Caco-2 (cell line): ENCODE measurements around the gene TCTN1. TPM values are rescaled to one million over a fixed set of nuclear protein-coding genes. Genes with fewer than 3 reads are reported as not detected.

Source experiments
- BruUV-seq: library from RNA; stranded (reverse); fragments of 400-500 nt; replicated peaks from 2 replicates; lab custom pipeline; 2021; lab: Mats Ljungman, UMichigan
- CTCF ChIA-PET: fragments of 300-600 bp; sonication (Branson Sonifier 250); formaldehyde crosslinking; loops from one replicate; lab custom pipeline; 2022; ENCODE audit warnings: antibody characterized with exemption; lab: Charles Lee
- POLR2A ChIA-PET: fragments of 300-600 bp; sonication (Branson Sonifier 250); formaldehyde crosslinking; loops from one replicate; lab custom pipeline; 2022; ENCODE audit warnings: antibody characterized with exemption; lab: Charles Lee
- DNase-seq, 2 experiments: peaks; one replicate each; pipeline versions ENCODE4 v3.0.0 to v3.0.0-alpha.2; 2020 to 2022
- H3K27me3 ChIP-seq: replicated peaks from 2 replicates; pipeline ENCODE4 v1.6.0; 2011; ENCODE audit warnings: low read length; ENCODE audit not compliant: control insufficient read depth, insufficient read depth
- H3K36me3 ChIP-seq: 2 replicates; pipeline ENCODE4 v1.5.1; 2011; ENCODE audit warnings: low read length; ENCODE audit not compliant: control insufficient read depth, insufficient read depth
- H3K4me1 ChIP-seq: fragments of 250-450 bp; sonication (Bioruptor Pico); 2 replicates; pipeline ENCODE4 v1.5.1; 2020; ENCODE audit warnings: mild to moderate bottlenecking
- H3K4me3 ChIP-seq: 2 replicates; pipeline ENCODE4 v1.5.1; 2011; ENCODE audit warnings: low read depth, mild to moderate bottlenecking, control low read depth, low read length
- H3K9me3 ChIP-seq: fragments of 250-450 bp; sonication (Bioruptor Pico); 2 replicates; pipeline ENCODE4 v1.5.1; 2020; ENCODE audit warnings: mild to moderate bottlenecking, moderate library complexity
- H3K27ac Mint-ChIP-seq: one replicate; pipeline ENCODE4 v1.8.0; 2022; ENCODE audit warnings: mixed read lengths; ENCODE audit not compliant: unreplicated experiment
- H3K27me3 Mint-ChIP-seq: one replicate; pipeline ENCODE4 v1.8.0; 2022; ENCODE audit warnings: mixed read lengths; ENCODE audit not compliant: insufficient read depth, unreplicated experiment
- H3K36me3 Mint-ChIP-seq: one replicate; pipeline ENCODE4 v1.8.0; 2022; ENCODE audit warnings: mild to moderate bottlenecking, mixed read lengths; ENCODE audit not compliant: insufficient read depth, unreplicated experiment
- H3K4me1 Mint-ChIP-seq: one replicate; pipeline ENCODE4 v1.8.0; 2022; ENCODE audit warnings: low read depth, mixed read lengths; ENCODE audit not compliant: unreplicated experiment
- H3K4me3 Mint-ChIP-seq: one replicate; pipeline ENCODE4 v1.8.0; 2022; ENCODE audit warnings: mild to moderate bottlenecking, moderate library complexity, mixed read lengths; ENCODE audit not compliant: unreplicated experiment
- H3K9me3 Mint-ChIP-seq: one replicate; pipeline ENCODE4 v1.8.0; 2022; ENCODE audit warnings: mixed read lengths; ENCODE audit not compliant: unreplicated experiment
- CTCF ChIP-seq, 2 experiments: fragments of 200-600 bp in 1 of 2; IDR thresholded peaks; 1 replicate in 1 of 2; 2 replicates in 1 of 2; pipeline versions ENCODE4 v1.5.1 to v1.8.0; 2011 to 2022; ENCODE audit warnings: antibody characterized with exemption in 1 of 2, control low read depth in 1 of 2, inconsistent platforms in 1 of 2, low read depth in 1 of 2, low read length in 1 of 2, mild to moderate bottlenecking in 1 of 2, moderate library complexity in 1 of 2; ENCODE audit not compliant: insufficient read depth in 1 of 2, severe bottlenecking in 1 of 2, unreplicated experiment in 1 of 2
- intact Hi-C: fragments of 100-400 bp; cut with micrococcal nuclease; formaldehyde crosslinking; loops from one replicate; pipeline ENCODE4 v1.10.0; 2022; ENCODE audit not compliant: unreplicated experiment
- total RNA-seq: library from RNA; stranded (reverse); gene quantifications from 2 replicates; pipeline ENCODE4 v1.2.3, GENCODE V29; 2022

Gene TCTN1
- total RNA-seq, 1 experiment from 2014 or later = 13.8 TPM

DNA sequence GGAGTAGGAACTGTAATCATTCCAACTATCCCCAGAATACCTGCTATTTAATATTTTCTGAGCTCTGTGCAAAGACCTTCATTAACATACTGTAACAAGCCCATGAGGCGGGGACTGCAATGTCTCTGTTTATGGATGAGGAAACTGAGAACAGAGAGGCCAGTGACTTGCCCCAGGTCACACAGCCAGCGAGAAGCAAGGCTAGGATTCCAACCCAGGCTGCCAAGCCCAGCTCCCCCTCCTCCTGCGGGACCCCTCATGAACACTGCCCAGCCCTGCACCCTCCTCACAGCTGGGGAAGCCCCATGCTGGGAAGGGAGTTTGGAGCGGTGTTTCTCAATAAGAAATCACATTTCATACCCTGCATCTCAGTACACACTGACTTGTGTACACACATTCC, 64.1 kb downstream of the TCTN1 start:
- no TSS peak for BruUV-seq
- CTCF ChIA-PET = no interaction called here
- no peak for DNase-seq
- H3K9me3 ChIP-seq = no peaks in the 10 kb centered on the region
- no peaks in the 10 kb centered on the region for H3K4me1 ChIP-seq
- POLR2A ChIA-PET = no interaction called here
- no peaks in the 10 kb centered on the region for H3K36me3 Mint-ChIP-seq
- H3K27me3 ChIP-seq = no peaks in the 10 kb centered on the region
- H3K36me3 ChIP-seq = no peaks in the 10 kb centered on the region
- no peak overlapping the region for H3K4me3 Mint-ChIP-seq
- H3K9me3 Mint-ChIP-seq = no peaks in the 10 kb centered on the region
- H3K27ac Mint-ChIP-seq = no peak overlapping the region
- peaks cover 3% of the 10 kb centered on the region for H3K27me3 Mint-ChIP-seq
- intact Hi-C loops = no loop called here
- peaks cover 11% of the 10 kb centered on the region for H3K4me1 Mint-ChIP-seq
- no peak for TF ChIP-seq CTCF (IDR thresholded peaks at IDR 0.05; ENCODE audit: insufficient read depth in 1 of 2, low read depth in 1 of 2, low read length in 1 of 2, severe bottlenecking in 1 of 2, unreplicated experiment in 1 of 2)
- H3K4me3 ChIP-seq = no peak overlapping the region

DNA sequence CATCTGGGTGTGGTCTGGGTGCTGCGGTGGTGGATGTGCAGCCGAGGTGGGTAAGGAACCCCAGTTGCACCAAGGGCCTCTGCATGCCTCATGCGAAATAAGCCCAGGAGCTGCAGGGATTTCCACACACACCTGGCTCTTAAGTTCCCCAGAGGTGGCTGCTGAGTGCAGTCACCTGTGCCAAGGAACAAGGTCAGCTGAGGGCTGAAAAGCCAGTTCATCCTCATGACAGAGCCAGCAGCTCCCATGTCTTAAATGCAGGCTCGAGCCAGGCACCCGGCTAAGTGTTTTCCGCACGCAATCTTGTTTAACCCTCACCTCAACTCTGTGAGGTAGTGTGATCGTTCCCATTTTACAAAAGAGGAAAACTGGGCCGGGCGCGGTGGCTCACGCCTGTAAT, 65.3 kb downstream of the TCTN1 start:
- no TSS peak for BruUV-seq
- no peaks in the 10 kb centered on the region for H3K9me3 Mint-ChIP-seq
- no peak overlapping the region for H3K4me3 Mint-ChIP-seq
- CTCF ChIA-PET = no interaction called here
- no peaks in the 10 kb centered on the region for H3K27me3 ChIP-seq
- POLR2A ChIA-PET = no interaction called here
- no peaks in the 10 kb centered on the region for H3K9me3 ChIP-seq
- peaks cover 3% of the 10 kb centered on the region for H3K27me3 Mint-ChIP-seq
- DNase-seq = no peak
- no peak for TF ChIP-seq CTCF (IDR thresholded peaks at IDR 0.05; ENCODE audit: insufficient read depth in 1 of 2, low read depth in 1 of 2, low read length in 1 of 2, severe bottlenecking in 1 of 2, unreplicated experiment in 1 of 2)
- no peaks in the 10 kb centered on the region for H3K36me3 ChIP-seq
- intact Hi-C loops = no loop called here
- H3K4me1 Mint-ChIP-seq = peaks cover 8% of the 10 kb centered on the region
- H3K4me1 ChIP-seq = no peaks in the 10 kb centered on the region
- no peak overlapping the region for H3K4me3 ChIP-seq
- no peaks in the 10 kb centered on the region for H3K36me3 Mint-ChIP-seq
- H3K27ac Mint-ChIP-seq = no peak overlapping the region

- POLR2A ChIA-PET = no interaction called here
- no TSS peak for BruUV-seq
- H3K36me3 Mint-ChIP-seq = no peaks in the 10 kb centered on the region
Observed at GRCh38 chr12:110680032-110680431, 66.1 kb downstream of the TCTN1 start.

More at GRCh38 chr12:110680032-110680431, 66.1 kb downstream of the TCTN1 start:
- H3K36me3 ChIP-seq = no peaks in the 10 kb centered on the region
- no peaks in the 10 kb centered on the region for H3K27me3 ChIP-seq
- H3K4me3 ChIP-seq = no peak overlapping the region
- no peak for DNase-seq
- CTCF ChIA-PET = interaction anchor here (0.8 kb wide), 1 partner anchor 25 kb away, joined by 3 read pairs; no protein-coding TSS in a partner anchor
- no peaks in the 10 kb centered on the region for H3K4me1 ChIP-seq
- no peaks in the 10 kb centered on the region for H3K9me3 ChIP-seq
- H3K4me3 Mint-ChIP-seq = no peak overlapping the region
- no peaks in the 10 kb centered on the region for H3K4me1 Mint-ChIP-seq
- H3K27me3 Mint-ChIP-seq = peaks cover 3% of the 10 kb centered on the region
- no peaks in the 10 kb centered on the region for H3K9me3 Mint-ChIP-seq
- H3K27ac Mint-ChIP-seq = no peak overlapping the region
- intact Hi-C loops = loop anchor here (10.0 kb wide), 1 partner anchor 215 kb away; the partner anchor contains the start of genes FAM216A and GPN3
- no peak for TF ChIP-seq CTCF (IDR thresholded peaks at IDR 0.05; ENCODE audit: insufficient read depth in 1 of 2, low read depth in 1 of 2, low read length in 1 of 2, severe bottlenecking in 1 of 2, unreplicated experiment in 1 of 2)
